Neural cell (in vitro differentiated cells): ENCODE measurements around the gene SCAANT1.

ENCODE experiments used
- EP300 ChIP-seq: fragments of 450-650 bp; conservative IDR thresholded peaks from 2 replicates; pipeline ENCODE4 v1.6.1; 2014; ENCODE audit warnings: antibody characterized with exemption, mild to moderate bottlenecking, moderate library complexity; ENCODE audit not compliant: poor library complexity, severe bottlenecking
- EZH2 ChIP-seq: fragments of 200-600, 300-800 bp; shearing (Covaris generic), sonication (generic); IDR thresholded peaks from 2 replicates; pipeline ENCODE4 v1.6.1; 2014; ENCODE audit warnings: antibody characterized with exemption, low read length, borderline replicate concordance, mild to moderate bottlenecking; ENCODE audit not compliant: insufficient read depth, poor library complexity, severe bottlenecking
- POLR2AphosphoS5 ChIP-seq: IDR thresholded peaks from 2 replicates; pipeline ENCODE4 v1.6.1; 2012
- RAD21 ChIP-seq: fragments of 450-650 bp; conservative IDR thresholded peaks from 2 replicates; pipeline ENCODE4 v1.6.1; 2014; ENCODE audit warnings: antibody characterized with exemption, mild to moderate bottlenecking, moderate library complexity
- SMC3 ChIP-seq: fragments of 450-650 bp; conservative IDR thresholded peaks from 2 replicates; pipeline ENCODE4 v1.6.1; 2014; ENCODE audit warnings: antibody characterized with exemption, mild to moderate bottlenecking, moderate library complexity; ENCODE audit not compliant: poor library complexity
- TAF1 ChIP-seq: IDR thresholded peaks from 2 replicates; pipeline ENCODE4 v1.6.1; 2012; ENCODE audit warnings: low read depth
- TF ChIP-seq, protein P1 (sequence below): fragments of 450-650 bp; IDR thresholded peaks from 2 replicates; pipeline ENCODE4 v1.5.1; 2014; ENCODE audit warnings: antibody characterized with exemption, mild to moderate bottlenecking, moderate library complexity; ENCODE audit not compliant: poor library complexity, severe bottlenecking
- TF ChIP-seq, protein P2 (sequence below): IDR thresholded peaks from 2 replicates; pipeline ENCODE4 v1.6.1; 2012; ENCODE audit warnings: borderline replicate concordance

DNA sequence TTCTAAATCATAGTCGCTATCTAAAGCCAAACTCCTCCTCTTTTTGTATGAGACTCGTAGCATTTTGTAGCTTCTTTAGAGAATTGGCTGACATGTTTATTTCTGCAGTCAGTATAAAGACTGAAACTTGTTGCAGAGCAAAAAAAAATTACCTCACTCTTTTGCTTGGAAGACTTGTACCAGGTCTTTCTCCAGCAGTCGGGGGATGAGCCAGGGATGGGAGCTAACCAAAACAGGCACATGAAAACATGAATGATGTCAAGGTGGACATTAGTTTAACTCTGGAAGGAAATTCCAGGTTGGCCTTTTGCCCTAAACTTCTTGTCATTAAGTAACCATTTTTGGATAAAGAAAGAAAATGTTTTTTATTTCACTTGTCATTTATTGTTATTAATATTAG is 47.0 kb upstream of the SCAANT1 start:
- TF ChIP-seq, protein P1, sequence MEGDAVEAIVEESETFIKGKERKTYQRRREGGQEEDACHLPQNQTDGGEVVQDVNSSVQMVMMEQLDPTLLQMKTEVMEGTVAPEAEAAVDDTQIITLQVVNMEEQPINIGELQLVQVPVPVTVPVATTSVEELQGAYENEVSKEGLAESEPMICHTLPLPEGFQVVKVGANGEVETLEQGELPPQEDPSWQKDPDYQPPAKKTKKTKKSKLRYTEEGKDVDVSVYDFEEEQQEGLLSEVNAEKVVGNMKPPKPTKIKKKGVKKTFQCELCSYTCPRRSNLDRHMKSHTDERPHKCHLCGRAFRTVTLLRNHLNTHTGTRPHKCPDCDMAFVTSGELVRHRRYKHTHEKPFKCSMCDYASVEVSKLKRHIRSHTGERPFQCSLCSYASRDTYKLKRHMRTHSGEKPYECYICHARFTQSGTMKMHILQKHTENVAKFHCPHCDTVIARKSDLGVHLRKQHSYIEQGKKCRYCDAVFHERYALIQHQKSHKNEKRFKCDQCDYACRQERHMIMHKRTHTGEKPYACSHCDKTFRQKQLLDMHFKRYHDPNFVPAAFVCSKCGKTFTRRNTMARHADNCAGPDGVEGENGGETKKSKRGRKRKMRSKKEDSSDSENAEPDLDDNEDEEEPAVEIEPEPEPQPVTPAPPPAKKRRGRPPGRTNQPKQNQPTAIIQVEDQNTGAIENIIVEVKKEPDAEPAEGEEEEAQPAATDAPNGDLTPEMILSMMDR: no peak
- TF ChIP-seq POLR2AphosphoS5: no peak
- TF ChIP-seq EZH2: no peak
- TF ChIP-seq, protein P2, sequence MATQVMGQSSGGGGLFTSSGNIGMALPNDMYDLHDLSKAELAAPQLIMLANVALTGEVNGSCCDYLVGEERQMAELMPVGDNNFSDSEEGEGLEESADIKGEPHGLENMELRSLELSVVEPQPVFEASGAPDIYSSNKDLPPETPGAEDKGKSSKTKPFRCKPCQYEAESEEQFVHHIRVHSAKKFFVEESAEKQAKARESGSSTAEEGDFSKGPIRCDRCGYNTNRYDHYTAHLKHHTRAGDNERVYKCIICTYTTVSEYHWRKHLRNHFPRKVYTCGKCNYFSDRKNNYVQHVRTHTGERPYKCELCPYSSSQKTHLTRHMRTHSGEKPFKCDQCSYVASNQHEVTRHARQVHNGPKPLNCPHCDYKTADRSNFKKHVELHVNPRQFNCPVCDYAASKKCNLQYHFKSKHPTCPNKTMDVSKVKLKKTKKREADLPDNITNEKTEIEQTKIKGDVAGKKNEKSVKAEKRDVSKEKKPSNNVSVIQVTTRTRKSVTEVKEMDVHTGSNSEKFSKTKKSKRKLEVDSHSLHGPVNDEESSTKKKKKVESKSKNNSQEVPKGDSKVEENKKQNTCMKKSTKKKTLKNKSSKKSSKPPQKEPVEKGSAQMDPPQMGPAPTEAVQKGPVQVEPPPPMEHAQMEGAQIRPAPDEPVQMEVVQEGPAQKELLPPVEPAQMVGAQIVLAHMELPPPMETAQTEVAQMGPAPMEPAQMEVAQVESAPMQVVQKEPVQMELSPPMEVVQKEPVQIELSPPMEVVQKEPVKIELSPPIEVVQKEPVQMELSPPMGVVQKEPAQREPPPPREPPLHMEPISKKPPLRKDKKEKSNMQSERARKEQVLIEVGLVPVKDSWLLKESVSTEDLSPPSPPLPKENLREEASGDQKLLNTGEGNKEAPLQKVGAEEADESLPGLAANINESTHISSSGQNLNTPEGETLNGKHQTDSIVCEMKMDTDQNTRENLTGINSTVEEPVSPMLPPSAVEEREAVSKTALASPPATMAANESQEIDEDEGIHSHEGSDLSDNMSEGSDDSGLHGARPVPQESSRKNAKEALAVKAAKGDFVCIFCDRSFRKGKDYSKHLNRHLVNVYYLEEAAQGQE: no peak
- no peak for TF ChIP-seq SMC3
- no peak for TF ChIP-seq EP300
- TF ChIP-seq TAF1: no peak
- TF ChIP-seq RAD21: no peak
